Loucy (cell line): ENCODE measurements around the gene PLEK2.
A peak's percentile ranks its signal among the peaks of the same experiment; 100 is the strongest.

Experiments used
- H2AFZ ChIP-seq: fragments of 200-600 bp; sonication (generic); 2 replicates; pipeline ENCODE4 v1.6.0; 2016; ENCODE audit warnings: antibody characterized with exemption, mild to moderate bottlenecking, low read length, moderate library complexity
- H3F3A ChIP-seq: fragments of 200-600 bp; 2 replicates; pipeline ENCODE4 v1.6.0; 2016; ENCODE audit warnings: antibody characterized with exemption, low read depth, mild to moderate bottlenecking
- H3K27me3 ChIP-seq: fragments of 200-600 bp; sonication (generic); 2 replicates; pipeline ENCODE4 v1.6.1; 2014; ENCODE audit warnings: low read length, mild to moderate bottlenecking; ENCODE audit not compliant: insufficient read depth, poor library complexity, severe bottlenecking
- H3K36me3 ChIP-seq: fragments of 200-600 bp; sonication (generic); 2 replicates; pipeline ENCODE4 v1.6.1; 2016; ENCODE audit warnings: low read length; ENCODE audit not compliant: insufficient read depth
- H3K4me1 ChIP-seq: fragments of 200-600 bp; sonication (generic); 2 replicates; pipeline ENCODE4 v1.5.1; 2014; ENCODE audit warnings: low read length, mild to moderate bottlenecking; ENCODE audit not compliant: insufficient read depth, poor library complexity, severe bottlenecking
- H3K4me2 ChIP-seq: fragments of 200-600 bp; sonication (generic); 2 replicates; pipeline ENCODE4 v1.6.0; 2014; ENCODE audit warnings: antibody characterized with exemption, low read length, low read depth, mild to moderate bottlenecking; ENCODE audit not compliant: poor library complexity, severe bottlenecking
- H3K4me3 ChIP-seq: fragments of 200-600 bp; sonication (generic); 2 replicates; pipeline ENCODE4 v1.5.1; 2014; ENCODE audit warnings: low read length, mild to moderate bottlenecking, mixed read lengths; ENCODE audit not compliant: poor library complexity, severe bottlenecking
- H3K79me2 ChIP-seq: fragments of 200-600 bp; sonication (generic); 2 replicates; pipeline ENCODE4 v1.6.1; 2014; ENCODE audit warnings: low read length; ENCODE audit not compliant: insufficient read depth
- H3K9ac ChIP-seq: fragments of 200-600 bp; sonication (generic); 2 replicates; pipeline ENCODE4 v1.6.0; 2014; ENCODE audit warnings: mild to moderate bottlenecking, low read depth, low read length, moderate library complexity; ENCODE audit not compliant: poor library complexity, severe bottlenecking
- H3K9me2 ChIP-seq: fragments of 200-600 bp; sonication (generic); replicated peaks from 2 replicates; pipeline ENCODE4 v1.6.1; 2016; ENCODE audit warnings: low read depth, low read length, mixed read lengths
- H3K9me3 ChIP-seq: fragments of 200-600 bp; sonication (generic); 2 replicates; pipeline ENCODE4 v1.6.1; 2014; ENCODE audit warnings: mild to moderate bottlenecking, antibody characterized with exemption, low read length, low read depth; ENCODE audit not compliant: insufficient read depth
- H4K20me1 ChIP-seq: fragments of 200-600 bp; sonication (generic); 2 replicates; pipeline ENCODE4 v1.6.0; 2014; ENCODE audit warnings: antibody characterized with exemption, low read length, mild to moderate bottlenecking; ENCODE audit not compliant: insufficient read depth, poor library complexity, severe bottlenecking
- CTCF ChIP-seq: fragments of 200-600 bp; sonication (generic); conservative IDR thresholded peaks from 2 replicates; pipeline ENCODE4 v1.5.1; 2014; ENCODE audit warnings: mild to moderate bottlenecking, antibody characterized with exemption, low read length
- EZH2phosphoT487 ChIP-seq: fragments of 200-600 bp; IDR thresholded peaks from 2 replicates; pipeline ENCODE4 v1.6.1; 2018; ENCODE audit warnings: antibody characterized with exemption, mild to moderate bottlenecking, moderate library complexity, borderline replicate concordance

Gene PLEK2

DNA sequence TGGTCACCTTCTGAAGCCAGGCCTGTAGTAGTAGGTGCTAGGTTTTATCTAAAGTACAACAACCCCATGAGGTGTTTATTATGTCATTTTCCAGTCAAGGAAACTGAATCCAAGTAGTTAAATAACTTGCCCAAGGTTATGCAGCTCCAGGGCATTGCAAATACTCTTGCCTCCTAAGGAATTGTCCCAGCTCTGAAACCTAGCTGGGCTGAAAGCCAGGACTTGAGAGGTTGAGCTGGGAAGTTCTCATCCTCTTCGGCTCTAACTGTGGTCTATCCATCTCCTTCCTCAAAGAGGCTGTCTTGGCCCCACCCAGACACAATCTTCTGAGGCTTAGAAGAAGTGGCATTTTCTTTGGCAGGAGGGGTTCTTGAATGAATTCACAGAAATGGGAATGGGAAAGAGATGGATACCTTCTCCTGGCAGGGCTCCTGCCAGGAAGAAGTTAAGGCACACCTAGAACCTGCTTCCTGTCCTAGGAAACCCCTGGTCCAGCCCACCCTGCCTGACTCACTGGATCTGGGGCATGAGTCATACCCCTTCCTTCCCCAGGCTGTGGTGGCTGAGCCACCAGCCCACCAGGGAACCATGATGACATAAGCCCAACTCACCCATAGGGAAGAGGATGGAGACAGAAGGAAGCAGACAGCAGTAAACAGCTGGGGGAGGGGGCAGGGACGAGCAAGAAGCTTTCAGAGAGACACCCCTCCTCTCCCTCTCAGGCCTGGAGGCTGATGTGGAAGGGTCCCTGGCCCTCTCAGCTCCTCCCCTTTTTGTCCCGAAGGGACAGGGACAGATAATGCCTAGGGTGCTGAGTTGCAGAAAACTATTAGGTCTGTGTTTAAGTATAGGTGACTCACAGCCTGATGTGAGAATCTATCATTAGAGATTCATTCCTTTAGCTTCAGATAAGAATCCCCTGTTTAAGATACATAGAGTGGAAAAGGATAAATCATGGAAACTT is 2.1 kb upstream of the PLEK2 start:
- Histone ChIP-seq H3F3A (no peaks in the 10 kb centered on the region), H3K9me2 (no peaks in the 10 kb centered on the region), H3K27me3 (no peaks in the 10 kb centered on the region), H3K4me2 (no peak overlapping the region), H3K4me1 (peaks cover 6% of the 10 kb centered on the region), H3K36me3 (no peaks in the 10 kb centered on the region), H4K20me1 (no peaks in the 10 kb centered on the region), H2AFZ (peak overlapping the region; percentile 15; the same call in 1 of the 2 replicates), H3K4me3 (no peak overlapping the region), H3K79me2 (no peaks in the 10 kb centered on the region), H3K9ac (no peak overlapping the region), H3K9me3 (no peaks in the 10 kb centered on the region)
- TF ChIP-seq EZH2phosphoT487: no peak
- TF ChIP-seq CTCF: no peak

DNA sequence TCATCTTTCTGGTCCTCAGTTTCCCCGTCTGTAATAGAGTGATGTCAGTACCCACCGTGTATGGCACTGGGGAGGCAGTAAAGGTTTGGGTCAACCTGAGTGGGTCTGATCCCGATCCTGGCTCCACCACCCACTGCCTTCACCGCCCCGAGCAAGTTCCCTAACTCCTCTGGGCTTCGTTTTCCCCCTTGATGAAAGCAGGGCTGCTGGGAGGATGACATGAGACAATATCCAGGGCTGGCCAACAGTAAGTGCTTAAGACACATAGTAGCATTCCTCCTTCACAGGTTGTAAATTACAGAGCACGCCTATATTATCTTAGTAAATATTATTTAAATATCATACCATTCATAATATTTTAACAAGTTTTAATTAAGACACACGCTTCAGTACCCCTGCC is 595 bp downstream of the PLEK2 start:
- no peak overlapping the region for H3K4me2 ChIP-seq
- H3K36me3 ChIP-seq: no peaks in the 10 kb centered on the region
- TF ChIP-seq CTCF (no peak), EZH2phosphoT487 (no peak)
- no peaks in the 10 kb centered on the region for H3K27me3 ChIP-seq
- H2AFZ ChIP-seq: no peak overlapping the region
- no peaks in the 10 kb centered on the region for H3K79me2 ChIP-seq
- H3K4me1 ChIP-seq: peaks cover 6% of the 10 kb centered on the region
- H3K9ac ChIP-seq: no peak overlapping the region
- no peaks in the 10 kb centered on the region for H3K9me2 ChIP-seq
- no peaks in the 10 kb centered on the region for H3K9me3 ChIP-seq
- H3F3A ChIP-seq: no peaks in the 10 kb centered on the region
- H4K20me1 ChIP-seq: no peaks in the 10 kb centered on the region
- H3K4me3 ChIP-seq: no peak overlapping the region

DNA sequence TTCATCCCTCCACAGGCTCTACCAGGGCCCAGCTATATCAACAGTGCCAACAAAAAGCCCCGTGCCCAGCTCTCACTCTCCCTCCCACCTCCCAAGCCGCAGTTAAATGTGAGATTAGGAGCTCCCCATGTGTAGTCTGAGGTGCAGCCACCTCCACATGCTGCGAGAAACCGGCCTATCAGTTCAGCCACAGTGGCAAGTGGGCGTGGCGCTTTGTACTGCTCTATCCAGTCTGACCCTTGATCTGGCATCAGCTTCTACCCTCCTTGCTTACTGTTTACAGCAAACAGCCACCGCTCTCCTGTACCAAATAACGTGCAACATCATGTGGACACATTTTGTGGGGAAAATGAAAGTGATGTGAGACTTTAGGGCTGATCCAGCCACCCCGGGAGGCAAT is 1.7 kb downstream of the PLEK2 start:
- Histone ChIP-seq H3K9me3 (no peaks in the 10 kb centered on the region), H3K9ac (no peak overlapping the region), H3K27me3 (no peaks in the 10 kb centered on the region), H3K79me2 (no peaks in the 10 kb centered on the region), H4K20me1 (no peaks in the 10 kb centered on the region), H3F3A (no peaks in the 10 kb centered on the region), H3K4me2 (no peak overlapping the region), H3K4me1 (peaks cover 6% of the 10 kb centered on the region), H3K4me3 (no peak overlapping the region), H3K36me3 (no peaks in the 10 kb centered on the region), H3K9me2 (no peaks in the 10 kb centered on the region), H2AFZ (peak overlapping the region; percentile 46; the same call in 1 of the 2 replicates)
- no peak for TF ChIP-seq EZH2phosphoT487
- no peak for TF ChIP-seq CTCF
